Raji (cell line): Measurements from ENCODE around the gene VENTX.

Experiments
- POLR2A ChIP-seq: IDR thresholded peaks from 2 replicates; pipeline ENCODE4 v1.6.1; 2011; ENCODE audit warnings: low read depth, low read length, control low read depth; ENCODE audit not compliant: insufficient read depth

Gene VENTX, protein sequence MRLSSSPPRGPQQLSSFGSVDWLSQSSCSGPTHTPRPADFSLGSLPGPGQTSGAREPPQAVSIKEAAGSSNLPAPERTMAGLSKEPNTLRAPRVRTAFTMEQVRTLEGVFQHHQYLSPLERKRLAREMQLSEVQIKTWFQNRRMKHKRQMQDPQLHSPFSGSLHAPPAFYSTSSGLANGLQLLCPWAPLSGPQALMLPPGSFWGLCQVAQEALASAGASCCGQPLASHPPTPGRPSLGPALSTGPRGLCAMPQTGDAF

DNA sequence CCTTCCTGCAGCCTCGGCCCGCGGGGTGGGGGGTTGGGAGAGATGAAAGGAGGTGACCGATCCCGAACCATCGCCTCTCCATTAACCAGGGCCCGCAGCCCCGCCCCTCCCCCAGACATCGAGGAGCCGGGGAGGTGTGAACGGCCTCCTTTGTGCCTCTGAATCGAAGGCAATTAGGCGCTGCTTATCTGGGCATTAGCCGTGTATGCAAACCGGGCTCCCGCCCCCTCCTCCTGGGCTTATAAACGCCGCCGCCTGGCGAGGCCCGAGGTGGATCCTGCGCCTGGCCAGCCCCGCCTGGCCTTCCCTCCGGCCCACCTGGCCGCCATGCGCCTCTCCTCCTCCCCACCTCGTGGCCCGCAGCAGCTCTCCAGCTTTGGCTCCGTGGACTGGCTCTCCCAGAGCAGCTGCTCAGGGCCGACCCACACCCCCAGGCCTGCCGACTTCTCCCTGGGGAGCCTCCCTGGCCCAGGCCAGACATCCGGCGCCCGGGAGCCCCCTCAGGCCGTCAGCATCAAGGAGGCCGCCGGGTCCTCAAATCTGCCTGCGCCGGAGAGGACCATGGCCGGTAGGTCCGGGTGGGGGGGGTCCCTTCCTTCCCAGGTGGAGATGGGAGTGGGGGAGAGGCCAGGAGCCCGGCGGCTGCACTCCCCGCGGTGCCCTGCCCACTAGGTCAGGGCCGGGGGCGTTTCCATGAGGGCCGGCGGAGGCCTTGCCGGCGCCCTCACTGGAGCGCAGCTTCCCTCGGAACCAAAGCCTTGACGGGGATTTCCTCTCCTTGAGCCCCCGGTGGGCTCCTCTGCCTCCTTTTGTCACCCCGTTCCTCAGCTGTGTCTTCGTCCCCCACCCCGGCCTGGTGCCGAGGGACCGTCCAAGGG, at the start of gene VENTX:
VENTX (plus strand) TSS at position 268 of the 878 bp plus-strand sequence; CDS start at position 328, 60 bp downstream.
- TF ChIP-seq POLR2A = no peak

DNA sequence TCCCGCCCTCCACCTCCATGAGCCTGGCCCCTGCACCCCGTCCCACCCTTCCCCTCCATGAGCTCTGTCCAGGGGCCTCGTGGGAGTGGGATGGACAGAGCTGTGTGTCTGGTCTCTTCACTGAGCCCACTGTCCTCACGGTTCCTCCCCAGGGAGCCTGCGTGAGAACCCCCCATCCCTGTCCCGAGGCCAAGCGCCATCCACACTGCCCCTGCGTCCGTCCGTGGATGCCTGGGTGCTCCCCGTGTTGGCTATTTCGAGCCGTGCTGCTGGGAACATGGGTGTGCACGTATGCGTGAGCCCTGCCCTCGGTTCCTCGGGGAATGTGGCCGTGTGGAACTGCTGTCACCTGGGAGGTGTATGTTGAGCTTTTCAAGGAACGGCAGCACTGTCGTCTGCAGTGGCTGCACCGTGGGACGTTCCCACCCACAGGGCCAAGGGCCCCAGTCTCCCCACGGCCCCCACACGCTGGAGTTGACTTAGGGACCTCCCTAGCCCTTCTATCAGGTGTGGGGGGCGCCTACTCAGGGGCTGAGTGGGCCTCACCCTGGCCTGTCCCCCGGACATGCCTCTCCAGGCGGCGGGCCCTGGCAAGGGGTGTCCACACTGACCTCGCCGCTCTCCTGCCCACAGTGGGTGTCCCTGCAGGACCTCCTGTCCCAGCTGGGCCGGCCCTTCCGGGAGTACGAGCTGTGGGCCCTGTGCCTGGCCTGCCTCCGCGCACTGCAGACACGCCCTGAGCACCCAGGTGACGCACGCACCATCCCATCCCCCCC, 49.6 kb upstream of the VENTX start:
- no peak for TF ChIP-seq POLR2A

DNA sequence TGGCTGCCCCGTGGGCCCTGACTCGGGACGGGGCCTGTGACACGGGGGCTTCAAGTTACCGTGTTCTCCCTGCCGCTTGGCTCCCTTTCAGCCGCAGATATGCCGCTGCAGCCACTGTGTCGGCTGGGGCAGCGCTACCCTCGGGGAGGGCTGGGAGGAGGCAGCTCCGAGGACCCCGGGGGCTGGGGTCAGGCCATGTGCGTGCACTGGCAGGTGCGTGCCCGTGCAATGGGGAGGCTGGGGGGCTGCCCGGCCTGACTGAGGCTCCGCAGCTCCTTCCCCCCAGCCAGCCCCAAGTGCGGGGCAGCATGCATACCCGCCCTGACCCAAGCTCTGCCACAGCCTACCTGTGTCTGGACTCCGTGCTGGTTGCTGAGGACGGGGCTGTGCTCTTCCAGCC, 48.4 kb upstream of the VENTX start:
- TF ChIP-seq POLR2A = no peak

DNA sequence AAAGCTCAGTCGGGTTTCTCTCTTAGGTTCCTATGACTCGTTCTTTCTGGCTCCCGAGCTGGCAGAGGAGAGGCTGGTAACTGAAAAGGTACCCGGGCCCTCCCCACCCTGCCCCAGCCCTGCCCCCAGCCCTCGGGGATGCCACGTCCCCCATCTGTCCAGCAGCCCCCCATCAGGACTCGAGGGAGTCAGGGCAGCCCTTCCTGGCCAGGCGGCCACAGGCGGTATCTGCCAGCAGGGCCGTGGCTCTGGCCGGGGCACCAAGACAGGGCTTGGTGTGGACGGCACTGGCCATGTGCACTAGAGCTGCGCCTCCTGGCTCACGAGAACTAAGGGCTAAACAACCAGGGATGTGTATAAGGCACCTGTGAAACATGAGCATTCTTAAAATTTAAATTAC, 47.9 kb upstream of the VENTX start:
- TF ChIP-seq POLR2A = no peak

DNA sequence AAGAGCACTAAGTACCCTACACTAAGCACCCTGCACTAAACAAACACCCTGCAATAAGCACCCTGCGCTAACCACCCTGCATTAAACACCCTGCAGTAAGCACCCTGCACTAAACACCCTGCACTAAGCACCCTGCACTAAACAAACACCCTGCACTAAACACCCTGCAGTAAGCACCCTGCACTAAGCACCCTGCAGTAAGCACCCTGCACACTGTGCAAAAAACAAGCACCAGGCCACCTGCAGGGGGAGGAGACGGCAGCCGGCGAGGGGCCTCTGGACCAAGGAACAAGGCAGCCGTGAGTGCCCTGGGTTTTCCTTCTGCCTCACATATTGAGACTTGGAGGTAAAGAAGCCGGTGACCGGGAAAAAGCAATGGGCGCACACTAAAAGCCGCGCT, 47.4 kb upstream of the VENTX start:
- TF ChIP-seq POLR2A = no peak

DNA sequence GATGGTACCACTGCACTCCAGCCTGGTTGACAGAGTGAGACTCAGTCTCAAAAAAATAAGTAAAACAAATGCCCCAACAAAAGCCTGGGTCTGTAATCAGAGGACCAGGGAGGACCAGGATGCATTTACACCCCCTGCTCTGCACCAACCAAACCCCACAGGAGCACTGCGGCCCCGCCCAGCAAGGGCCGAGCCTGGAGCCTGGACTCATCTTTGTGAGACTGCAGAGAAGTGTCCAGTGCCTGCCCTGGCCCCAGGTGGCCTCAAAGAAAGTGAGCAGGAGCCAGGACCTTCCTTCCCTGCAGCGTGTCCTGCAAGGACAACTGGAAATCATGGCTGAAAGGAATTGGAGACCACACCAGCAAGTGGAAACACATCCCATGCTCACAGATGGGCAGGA, 46.0 kb upstream of the VENTX start:
- TF ChIP-seq POLR2A = no peak

DNA sequence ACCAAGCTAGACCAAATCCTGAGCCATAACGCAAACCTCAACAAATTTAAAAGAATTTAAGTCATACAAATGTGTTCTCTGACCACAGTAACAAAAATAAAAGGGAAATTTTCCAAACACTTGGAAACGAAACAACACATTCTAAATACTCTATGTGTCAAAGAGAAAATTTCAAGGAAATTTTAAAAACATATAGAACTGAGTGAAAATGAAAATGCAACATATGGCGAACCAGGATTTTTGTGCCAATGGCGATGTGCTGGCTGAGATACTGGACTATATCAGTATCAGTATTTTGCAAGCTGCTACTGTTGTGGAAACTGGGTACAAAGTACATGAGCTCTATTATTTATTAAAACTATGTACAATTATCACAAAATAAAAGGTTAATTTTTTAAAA, 43.5 kb upstream of the VENTX start:
- TF ChIP-seq POLR2A = no peak

DNA sequence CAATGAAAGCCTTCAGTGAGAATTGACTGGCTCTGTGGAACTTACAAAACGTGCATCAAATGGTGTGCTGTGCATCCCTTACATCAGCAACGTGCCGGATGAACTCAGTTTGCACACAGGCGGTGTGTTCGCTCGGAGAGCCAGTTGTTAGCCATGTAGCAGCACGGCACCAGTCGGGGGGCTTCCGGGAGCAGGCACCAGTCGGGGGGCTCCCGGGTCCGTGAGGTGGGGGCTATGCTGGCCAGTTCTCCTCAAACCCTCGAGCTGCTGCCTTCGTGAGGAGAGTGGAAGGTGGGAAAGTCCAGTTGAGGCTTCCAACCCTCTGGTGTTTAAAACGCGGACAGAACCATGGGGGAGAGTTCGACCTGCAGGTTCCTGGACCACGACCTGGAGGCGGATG, 42.6 kb upstream of the VENTX start:
- TF ChIP-seq POLR2A = no peak

DNA sequence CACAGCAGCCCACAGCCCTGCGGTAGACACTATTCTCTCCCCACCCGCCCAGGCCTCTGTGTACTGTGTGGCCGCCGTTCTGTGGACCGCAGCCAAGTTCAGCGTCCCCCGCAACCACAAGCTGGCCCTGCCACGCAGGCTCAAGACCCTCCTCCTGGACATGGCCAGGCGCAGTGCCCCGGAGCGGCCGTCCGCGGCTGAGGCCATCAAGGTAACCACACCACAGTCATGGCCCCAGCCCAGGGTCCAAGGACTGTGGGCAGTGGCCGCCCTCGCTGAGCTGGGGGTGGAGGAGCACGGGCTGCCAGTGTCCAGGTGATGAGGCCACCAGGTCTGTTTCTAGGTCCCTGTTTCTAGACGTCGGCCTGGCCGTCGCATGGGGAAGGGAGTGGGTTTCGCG, 42.0 kb upstream of the VENTX start:
- no peak for TF ChIP-seq POLR2A

DNA sequence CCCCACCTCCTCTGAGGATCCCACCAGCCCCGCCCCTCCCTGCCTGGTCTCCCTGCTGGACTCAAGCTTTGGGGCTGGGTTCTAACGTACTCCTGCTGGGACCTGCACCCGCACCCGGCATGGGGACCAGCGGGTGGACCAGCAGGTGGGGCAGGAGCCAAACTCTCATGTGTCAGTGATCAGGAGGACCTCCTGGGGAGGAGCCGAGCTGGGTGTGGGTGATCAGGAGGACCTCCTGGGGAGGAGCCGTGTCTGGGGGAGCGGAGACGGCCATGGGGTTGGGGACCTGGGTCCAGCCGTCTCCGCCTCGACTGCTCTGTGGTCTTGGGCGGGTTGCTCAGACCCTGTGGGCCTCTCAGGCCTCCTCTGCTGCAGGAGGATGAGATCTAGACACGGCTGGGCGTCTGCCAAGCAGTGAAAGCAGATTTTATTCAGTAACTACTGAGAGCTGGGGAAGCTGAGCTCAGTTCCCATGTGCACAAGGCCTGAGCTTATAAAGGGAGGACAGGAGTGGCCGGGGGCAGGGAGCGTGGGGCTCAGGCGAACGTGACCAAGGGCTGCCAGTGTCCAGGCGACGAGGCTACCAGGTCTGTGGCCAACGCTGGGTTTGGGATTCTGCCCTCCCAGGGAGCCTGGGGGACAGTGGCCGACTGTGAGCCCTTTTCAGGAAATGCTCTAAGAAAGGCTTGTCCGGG, 41.3 kb upstream of the VENTX start:
- no peak for TF ChIP-seq POLR2A

DNA sequence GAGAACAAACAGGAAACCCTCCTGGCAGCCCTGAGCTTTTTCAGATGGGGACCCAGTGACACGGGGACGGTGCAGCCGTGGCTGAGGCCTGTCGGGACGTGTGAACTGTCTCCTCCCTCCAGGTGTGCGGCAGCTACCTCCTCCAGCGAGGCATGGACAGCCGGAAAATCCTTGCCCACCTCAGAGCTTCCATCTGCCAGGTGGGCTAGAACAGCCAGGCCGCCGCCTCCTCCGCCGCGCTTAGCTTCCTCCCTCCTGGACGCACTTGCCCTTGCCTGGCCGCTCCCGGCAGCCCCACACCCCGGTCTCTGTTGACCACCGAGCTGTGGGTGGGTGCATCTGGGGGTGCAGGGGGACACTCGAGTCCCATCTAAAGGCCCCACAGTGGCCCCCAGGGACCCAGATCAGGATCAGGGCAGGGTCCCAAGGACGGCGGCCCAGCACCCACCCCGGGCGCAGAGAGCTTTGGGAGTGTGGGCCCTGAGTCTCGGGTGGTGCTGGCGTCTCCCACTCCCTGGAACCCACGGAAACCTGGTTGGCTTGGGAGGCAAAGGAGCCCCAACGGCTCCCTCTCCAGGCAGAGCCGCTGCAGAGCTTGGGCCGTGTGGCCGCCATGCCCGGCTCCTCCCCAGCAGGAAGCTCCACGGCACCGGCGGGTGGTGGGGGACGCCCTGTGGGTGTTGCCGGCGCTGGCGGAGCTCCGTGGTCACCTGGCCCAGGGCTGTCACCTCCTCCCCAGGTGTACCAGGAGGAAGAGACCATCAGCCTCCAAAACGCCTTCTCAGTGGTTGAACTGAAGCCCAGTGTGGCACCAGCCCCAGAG, 40.5 kb upstream of the VENTX start:
- no peak for TF ChIP-seq POLR2A

DNA sequence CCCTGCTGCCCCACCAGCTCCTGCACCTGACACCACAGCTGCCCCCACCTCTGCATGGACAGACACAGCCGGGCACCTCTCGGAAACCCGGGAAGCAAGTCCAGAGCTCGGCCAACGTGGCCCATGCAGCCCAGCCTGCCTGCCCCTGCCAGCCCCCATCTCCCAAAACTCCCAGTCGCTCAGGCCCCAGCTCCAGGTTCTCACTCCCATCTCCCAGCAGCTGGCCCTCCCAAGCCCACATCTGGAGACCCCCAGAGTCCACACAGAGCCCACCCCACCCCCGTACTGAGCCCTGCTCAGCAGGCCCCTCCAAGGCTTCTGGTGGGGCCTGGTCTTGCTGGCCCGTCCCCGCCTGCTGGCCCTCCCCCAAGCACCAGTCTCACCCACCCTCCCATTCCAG, 39.9 kb upstream of the VENTX start:
- no peak for TF ChIP-seq POLR2A

DNA sequence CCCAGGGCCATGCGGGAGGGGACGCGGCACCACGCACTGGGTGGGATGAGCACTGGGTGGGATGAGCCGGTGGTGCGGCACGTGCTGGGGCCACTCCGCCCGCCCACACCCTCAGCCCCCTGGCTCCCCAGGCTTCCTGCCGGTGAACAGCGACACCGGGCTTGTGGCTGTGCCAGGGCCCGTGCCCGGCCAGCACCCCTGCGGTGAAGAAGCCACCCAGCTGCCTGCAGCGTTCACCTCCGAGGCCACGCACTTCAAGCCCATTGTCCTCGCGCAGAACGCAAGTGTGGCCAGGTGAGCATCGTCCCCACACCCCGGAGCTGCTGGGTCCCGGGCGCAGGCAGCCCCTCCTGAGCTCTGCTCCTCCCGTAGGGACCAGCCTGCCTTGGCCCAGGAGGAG, 39.4 kb upstream of the VENTX start:
- no peak for TF ChIP-seq POLR2A
